AG08395 (cell line): ENCODE data around the gene TMEM184A.
A peak's percentile ranks its signal among the peaks of the same experiment; 100 is the strongest.

Source experiments
- DNase-seq: peaks from one replicate; pipeline ENCODE4 v3.0.0; 2012; ENCODE audit warnings: mixed read lengths, low spot score

Gene TMEM184A

DNA sequence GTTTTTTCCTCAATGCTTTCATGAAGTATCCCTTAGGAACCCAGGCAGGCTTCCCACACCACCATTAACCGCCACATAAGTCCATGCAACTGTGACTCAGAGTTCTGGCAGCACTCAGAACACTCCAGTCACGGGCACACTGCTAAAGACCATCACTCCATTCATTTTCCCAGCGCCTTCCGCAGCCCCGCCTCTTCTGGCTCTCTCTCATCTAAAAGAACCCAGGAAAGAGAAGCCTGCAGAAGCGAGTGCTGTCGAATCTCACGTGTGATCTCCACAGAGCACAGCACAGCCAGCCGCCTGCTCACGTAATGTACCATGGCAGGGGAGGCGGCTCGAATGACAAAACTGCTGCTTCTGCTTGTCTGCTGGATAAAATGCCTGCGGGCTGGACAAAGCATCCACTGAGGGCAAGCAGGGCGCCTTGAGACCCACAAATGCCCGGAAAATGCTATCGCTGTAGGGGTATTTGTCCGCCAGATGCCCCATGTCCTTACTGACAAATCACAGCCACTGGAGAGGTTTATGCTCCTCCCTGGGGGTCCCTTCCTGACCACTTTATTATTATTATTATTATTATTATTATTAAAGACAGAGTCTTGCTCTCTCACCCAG lies 12.0 kb upstream of the TMEM184A start:
- peak; percentile 58 for DNase-seq

DNA sequence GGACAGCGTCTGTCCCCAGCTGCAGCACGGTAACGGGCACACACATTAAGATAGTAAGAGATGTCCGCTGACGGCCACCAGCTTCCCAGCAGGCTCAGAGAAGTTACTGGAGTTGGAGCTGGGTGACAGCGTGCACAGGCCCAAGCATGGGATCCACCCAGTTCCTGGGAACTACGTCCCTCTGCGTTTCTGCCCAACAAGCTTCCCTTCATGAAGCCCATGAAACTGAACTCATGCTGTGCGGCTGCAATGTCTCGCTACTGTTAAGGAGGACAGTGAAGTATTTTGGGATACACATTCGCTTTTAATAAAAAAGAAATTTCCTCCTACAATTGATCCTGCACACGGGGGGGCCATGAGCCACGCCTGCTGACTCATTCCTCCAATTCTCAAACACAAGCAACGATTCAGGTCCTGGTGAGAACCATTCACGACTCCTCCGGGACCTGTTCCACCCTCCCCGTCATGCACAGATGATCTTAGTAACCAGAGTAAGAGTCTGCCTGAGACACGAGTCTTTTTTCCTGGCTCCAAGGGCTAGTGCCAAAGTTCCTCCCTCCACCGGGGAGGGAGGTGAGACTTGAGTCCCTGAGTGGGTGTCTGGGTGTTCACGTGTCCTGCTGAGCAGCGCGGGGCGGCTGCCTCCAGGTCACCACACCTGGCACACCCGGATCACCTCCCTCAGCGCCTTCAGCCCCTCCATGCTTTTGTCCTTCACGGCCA lies 11.2 kb upstream of the TMEM184A start:
- peak; percentile 76 for DNase-seq

DNA sequence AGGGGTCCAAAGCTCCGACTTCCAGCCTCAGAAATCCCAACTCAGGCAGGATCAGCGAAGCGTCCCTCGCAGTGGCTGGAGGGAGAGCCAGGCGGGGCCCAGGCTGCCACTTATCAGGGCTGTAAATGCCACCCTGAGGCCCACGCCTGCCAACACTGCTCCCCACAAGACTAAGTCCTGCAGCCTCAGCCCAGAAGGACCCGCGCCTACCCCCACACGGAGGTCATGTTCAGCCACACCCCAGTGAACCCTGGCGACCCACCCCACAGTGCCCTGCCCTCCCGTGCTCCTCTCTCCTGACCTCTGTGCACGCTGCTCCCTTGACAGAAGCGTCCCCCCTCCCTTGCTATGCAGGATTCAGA lies 10.7 kb upstream of the TMEM184A start:
- no peak for DNase-seq

DNA sequence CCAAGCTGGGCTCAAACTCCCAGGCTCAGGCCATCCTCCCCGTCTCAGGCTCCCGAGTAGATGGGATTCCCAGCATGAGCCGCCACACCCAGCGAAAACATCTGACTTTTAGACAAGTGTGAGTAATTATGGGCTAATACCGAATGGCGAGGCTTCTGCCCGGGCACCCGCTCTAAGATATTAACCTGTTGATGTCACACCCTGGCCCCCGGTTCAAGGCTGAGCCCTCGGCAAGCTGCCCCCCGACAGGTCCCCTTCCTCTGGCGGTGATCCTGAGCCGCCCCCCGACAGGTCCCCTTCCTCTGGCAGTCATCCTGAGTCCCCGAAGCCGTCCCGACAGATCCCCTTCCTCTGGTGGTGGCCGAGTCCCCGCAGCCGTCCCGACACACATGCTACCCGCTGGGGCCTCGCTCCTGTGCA lies 8.6 kb upstream of the TMEM184A start:
- peak; percentile 52 for DNase-seq

GRCh38 chr7:1563981-1564602 lies 8.1 kb upstream of the TMEM184A start:
- DNase-seq: no peak

GRCh38 chr7:1562597-1563051 lies 6.6 kb upstream of the TMEM184A start:
- peak; percentile 63 for DNase-seq

DNA sequence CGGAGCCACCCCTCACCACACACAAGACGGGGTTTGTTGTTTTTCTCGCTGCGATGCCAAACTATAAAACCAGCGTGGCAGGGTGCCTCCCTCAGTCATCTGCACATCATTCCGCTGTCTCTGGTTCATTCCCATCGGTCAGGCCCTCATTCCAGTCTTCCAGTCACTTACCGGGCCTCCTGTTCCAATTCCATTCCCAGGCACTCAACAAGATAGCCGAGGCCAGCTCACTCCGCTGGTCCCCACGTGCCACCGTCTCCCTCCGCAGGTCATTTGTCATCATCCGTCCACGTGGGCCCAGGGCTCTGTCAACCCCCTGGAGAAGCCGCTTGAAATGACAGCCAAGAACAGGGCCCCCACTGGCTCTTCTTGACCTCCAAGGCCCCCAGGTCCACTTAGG lies 6.1 kb upstream of the TMEM184A start:
- no peak for DNase-seq

DNA sequence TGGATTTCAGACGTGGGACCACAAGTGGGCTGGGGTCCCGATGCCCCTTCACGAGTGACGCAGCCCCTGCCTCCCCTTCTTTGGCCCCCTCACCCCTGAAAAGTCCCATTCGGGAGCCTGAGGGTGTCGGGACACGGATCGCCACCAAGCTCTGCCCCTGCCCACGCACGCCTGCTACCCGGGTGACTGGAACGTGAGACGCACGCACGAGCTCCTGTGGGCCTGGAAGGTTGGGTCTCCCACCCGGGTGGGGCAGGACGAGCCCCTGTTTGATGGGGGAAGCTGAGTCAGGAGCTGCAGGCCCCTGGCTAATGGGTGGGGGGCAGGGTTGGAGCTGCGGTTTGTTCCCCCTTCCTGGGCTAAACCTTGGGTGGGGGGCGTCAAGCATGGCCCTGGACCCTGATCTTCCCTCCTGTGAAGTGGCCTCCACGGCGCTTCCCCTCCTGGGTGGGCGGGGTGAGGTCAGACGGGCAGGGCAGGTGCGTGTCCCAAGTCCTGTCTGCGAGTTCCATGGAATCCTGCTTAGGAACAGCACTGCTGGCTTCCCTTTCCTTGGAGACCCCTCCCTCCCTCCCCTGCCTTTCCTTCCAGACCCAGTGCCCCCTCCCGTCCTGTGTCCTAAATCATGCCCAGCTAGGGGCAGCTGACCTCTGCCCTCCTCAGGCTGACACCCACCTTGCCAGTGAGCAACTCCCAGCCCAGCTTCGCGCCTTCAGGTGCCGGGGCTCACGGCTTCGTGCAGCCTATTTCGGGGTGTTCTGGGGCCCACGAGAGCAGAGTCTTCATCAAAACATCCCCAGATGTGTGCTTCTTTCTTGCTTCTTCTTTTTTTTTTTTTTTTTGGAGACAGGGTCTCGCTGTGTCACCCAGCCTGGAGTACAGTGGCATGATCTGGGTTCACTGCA lies 5.3 kb upstream of the TMEM184A start:
- no peak for DNase-seq

DNA sequence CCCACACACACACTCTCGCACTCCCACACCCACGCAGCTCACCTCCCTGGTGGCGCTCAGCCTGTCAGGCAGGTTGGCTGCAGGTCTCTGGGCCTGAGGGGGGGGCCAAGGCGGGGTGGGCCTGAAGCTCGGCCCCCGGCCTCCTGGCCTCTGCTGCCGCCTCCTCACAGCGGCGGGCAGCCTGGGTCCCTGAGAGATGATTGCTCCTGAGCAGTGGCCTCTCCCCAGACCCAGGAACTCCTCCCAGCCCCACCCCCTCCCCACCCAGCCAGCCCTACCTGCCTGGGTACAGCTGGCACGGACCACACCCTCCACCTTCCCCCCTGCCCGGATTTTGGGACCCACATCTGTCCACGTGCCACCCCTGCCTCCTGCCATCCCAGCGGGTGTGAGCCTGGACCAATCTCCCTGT lies 4.6 kb upstream of the TMEM184A start:
- DNase-seq: no peak

GRCh38 chr7:1559626-1560590 lies 3.9 kb upstream of the TMEM184A start:
- DNase-seq: no peak

DNA sequence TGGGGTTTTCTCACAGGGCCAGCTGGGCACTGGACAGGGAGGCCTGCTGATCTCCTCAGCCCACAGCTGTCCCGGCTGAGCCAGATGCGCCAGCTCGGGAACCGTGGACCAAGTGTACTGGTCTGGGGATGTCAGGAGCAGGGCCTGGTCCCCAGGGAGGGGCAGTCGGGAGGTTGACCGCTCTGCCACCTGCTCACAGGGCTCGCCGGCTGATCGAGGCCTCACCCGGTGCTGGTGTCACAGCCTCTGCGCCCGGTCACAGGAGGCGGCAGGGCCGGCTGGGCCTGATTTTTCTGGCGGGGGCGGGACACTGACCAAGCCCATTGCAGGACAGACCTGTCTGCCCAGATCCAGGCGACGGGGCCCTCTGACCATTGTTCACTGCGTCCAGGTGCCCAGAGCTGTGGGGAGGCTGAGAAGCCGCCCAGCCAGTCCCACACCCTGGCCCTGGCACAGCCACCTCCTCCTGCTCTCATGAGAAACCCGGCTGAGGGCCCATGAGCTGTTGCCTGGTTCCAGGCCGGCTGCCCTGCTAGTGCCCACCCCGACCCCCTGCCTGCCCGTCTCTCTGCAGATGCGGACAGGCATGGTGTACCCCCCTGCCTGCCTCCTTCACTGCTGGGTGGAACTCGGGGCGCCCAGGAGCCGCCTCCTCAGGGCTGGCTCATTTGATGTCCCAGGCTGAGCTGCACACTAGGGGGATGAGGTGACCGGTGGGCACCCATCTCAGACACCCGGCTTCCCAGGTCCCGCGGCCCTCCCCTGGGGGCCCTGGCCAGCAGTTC lies 3.0 kb upstream of the TMEM184A start:
- no peak for DNase-seq

- DNase-seq: no peak
These were observed 2.3 kb upstream of the TMEM184A start for GRCh38 chr7:1558181-1558811.

DNA sequence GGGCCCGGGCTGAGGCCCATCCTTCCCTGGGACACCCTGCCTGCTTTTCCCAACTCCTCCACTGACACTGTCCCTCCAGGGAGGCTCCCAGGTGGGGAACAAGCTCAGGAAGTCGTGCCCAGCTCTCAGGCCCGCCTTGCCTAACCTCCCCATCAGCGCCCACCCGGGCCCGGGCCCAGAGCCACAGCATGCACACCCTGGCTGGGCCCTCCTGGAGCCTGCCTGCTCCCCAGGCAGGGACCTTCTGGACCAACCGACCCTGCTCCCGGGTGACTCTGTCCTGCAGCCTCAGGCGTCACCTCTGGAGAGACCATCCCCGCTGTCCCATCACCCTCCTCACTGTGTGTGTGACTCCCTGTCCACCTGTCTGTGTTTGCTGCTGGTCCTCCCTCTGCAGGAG lies 1.8 kb upstream of the TMEM184A start:
- DNase-seq: no peak

- no peak for DNase-seq
These were observed 1.0 kb upstream of the TMEM184A start for GRCh38 chr7:1557006-1557405.

GRCh38 chr7:1555046-1555812 lies 776 bp downstream of the TMEM184A start:
- peak; percentile 91 for DNase-seq

DNA sequence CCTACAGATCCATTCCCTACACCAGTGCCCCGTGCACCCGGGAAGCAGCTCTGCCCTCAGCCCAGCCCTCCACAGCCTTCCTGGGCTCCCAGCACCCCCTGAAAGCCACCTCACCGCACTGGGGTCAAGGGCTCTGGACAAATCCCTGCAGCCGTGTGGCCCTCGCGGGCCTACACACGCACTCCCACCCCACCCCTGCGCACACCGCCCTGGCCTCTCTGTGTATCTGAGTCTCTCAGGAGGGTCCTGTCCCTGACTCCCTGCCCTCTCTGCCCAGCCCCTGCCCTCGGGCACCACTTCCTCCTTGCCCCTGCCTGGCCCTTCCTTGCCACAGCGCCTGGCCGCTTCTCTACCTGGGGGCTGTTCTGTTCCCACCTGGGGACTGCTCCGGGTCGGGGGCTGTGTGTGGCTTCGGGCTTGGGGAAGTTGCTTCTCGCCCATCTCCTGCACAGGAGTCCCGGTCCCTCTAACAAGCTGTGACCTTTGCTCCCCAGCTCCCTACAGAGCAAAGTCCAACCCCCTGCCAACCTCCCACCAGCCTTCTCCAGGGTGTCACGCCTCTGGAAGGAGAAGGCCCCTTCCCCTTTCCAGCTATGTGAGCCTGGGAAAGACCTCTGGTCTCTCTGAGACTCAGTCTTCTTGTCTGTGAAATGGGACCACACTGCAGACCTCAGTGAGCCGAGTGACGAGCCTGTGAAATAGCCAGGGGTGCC lies 1.5 kb downstream of the TMEM184A start:
- no peak for DNase-seq

DNA sequence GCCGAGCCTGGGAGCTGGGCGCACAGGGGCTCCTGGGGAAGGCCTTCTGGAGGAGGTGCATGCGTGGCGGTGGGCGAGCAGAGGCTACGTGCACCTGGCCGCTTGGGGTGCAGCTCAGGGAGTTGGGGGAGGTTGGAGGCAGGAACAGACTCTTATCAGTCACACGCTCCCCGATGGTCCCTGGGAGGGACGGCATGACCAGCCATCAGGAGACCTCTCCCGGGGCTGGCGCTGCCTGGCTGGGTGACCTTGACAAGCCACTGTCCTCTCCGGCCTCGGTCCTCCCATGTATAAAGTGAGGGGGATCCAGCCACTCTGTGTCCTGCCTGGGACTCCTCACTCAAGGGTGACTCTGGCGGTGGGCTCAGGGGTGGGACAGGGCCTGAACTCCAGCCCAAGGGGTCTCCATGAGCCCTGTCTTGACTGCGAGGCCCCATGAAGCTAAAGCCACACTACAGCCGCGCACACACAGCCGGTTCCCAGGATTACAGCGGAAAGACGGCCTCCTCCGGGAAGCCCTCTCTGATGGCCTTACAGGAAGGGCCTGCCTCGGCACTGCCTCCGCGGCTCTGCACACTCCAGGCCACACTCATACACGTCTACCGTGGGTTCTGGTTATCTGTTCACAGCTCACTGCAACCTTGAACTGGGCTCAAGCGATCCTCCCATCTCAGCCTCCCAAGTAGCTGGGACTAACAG lies 2.3 kb downstream of the TMEM184A start:
- no peak for DNase-seq

GRCh38 chr7:1552200-1552599 lies 3.8 kb downstream of the TMEM184A start:
- DNase-seq: no peak
